ENCODE measurements around the gene DVL3. TPM values are rescaled to one million over a fixed set of nuclear protein-coding genes. Genes with fewer than 3 reads are reported as not detected.
A peak's percentile ranks its signal among the peaks of the same experiment; 100 is the strongest.

The DVL3 gene
- total and polyA plus RNA-seq, 4 donors: 8.6 to 26.3 (median 17.4) TPM

GRCh38 chr3:184185461-184186183, 30.4 kb downstream of the DVL3 start (continued):
- TF ChIP-seq REST (IDR thresholded peaks at IDR 0.05) (peak; percentile 48), JUND (IDR thresholded peaks at IDR 0.05) (peak in 1 of 2 donors; percentile 71), FOXA2 (IDR thresholded peaks at IDR 0.05) (peak; percentile 21), HNF4G (IDR thresholded peaks at IDR 0.05) (no peak)

GRCh38 chr3:184186184-184186901, 31.2 kb downstream of the DVL3 start, which contains the start of gene ABCF3:
Gene ABCF3 (plus strand): TSS chr3:184186199. CDS start chr3:184186208, 9 bp downstream.
- H3K4me3 ChIP-seq (ENCODE audit: low read depth in 1 of 3, low read length in 3 of 3): peak within 1 kb of the TSS; percentile 62 to 99 (median 72)
- no peak for DNase-seq (ENCODE audit: low spot score)
- peaks cover 24 to 64% (median 59%) of the 10 kb centered on the region in 4 donors for H3K36me3 ChIP-seq (ENCODE audit: control insufficient read depth in 4 of 4, insufficient read depth in 3 of 4, low read depth in 1 of 4, low read length in 3 of 4)
- peak within 1 kb of the TSS; percentile 74 to 95 for H3K9ac ChIP-seq (ENCODE audit: low read depth in 1 of 2, low read length in 2 of 2)
- WGBS: under 1% methylated on average over 45 of the region's 45 CpGs
- H3K4me1 ChIP-seq (ENCODE audit: control insufficient read depth in 4 of 4, insufficient read depth in 4 of 4, low read length in 3 of 4): peaks cover 2 to 25% (median 21%) of the 10 kb centered on the region in 4 donors
- H3K9me3 ChIP-seq (ENCODE audit: control insufficient read depth in 4 of 4, low read length in 3 of 4): no peaks in the 10 kb centered on the region
- TF ChIP-seq RAD21 (IDR thresholded peaks at IDR 0.05) (no peak), YY1 (IDR thresholded peaks at IDR 0.05) (peak; percentile 96)
- H3K27me3 ChIP-seq (ENCODE audit: control insufficient read depth in 4 of 4, insufficient read depth in 4 of 4, low read length in 3 of 4): no peaks in the 10 kb centered on the region
- H3K27ac ChIP-seq (ENCODE audit: low read depth in 1 of 2, low read length in 2 of 2): peak within 1 kb of the TSS; percentile 78 to 80

GRCh38 chr3:184186902-184187207, 31.7 kb downstream of the DVL3 start:
- WGBS: 10% methylated on average over 3 of the region's 3 CpGs
- peaks cover 25 to 62% (median 58%) of the 10 kb centered on the region in 4 donors for H3K36me3 ChIP-seq (ENCODE audit: control insufficient read depth in 4 of 4, insufficient read depth in 3 of 4, low read depth in 1 of 4, low read length in 3 of 4)
- no peak for DNase-seq (ENCODE audit: low spot score)
- H3K27ac ChIP-seq (ENCODE audit: low read depth in 1 of 2, low read length in 2 of 2): peak overlapping the region in 1 of 2 donors; percentile 80
- no peak for TF ChIP-seq FOXA1 (IDR thresholded peaks at IDR 0.05)
- TF ChIP-seq ATF3 (IDR thresholded peaks at IDR 0.05): no peak
- TF ChIP-seq CTCF (IDR thresholded peaks at IDR 0.05; ENCODE audit: low read depth, low read length, missing input control): no peak
- TF ChIP-seq NR2F2 (IDR thresholded peaks at IDR 0.05): no peak
- no peak for TF ChIP-seq SP1 (IDR thresholded peaks at IDR 0.05)
- TF ChIP-seq RAD21 (IDR thresholded peaks at IDR 0.05): no peak
- TF ChIP-seq ZBTB33 (IDR thresholded peaks at IDR 0.05): no peak
- no peak for TF ChIP-seq FOXA2 (IDR thresholded peaks at IDR 0.05)
- TF ChIP-seq GABPA (IDR thresholded peaks at IDR 0.05 in 1 of 2, conservative IDR thresholded peaks at IDR 0.05 in 1 of 2): no peak
- TF ChIP-seq REST (IDR thresholded peaks at IDR 0.05): no peak
- no peak for TF ChIP-seq HNF4G (IDR thresholded peaks at IDR 0.05)
- TF ChIP-seq HNF4A (conservative IDR thresholded peaks at IDR 0.05): no peak
- H3K4me1 ChIP-seq (ENCODE audit: control insufficient read depth in 4 of 4, insufficient read depth in 4 of 4, low read length in 3 of 4): peaks cover 2 to 25% (median 21%) of the 10 kb centered on the region in 4 donors
- H3K9me3 ChIP-seq (ENCODE audit: control insufficient read depth in 4 of 4, low read length in 3 of 4): no peaks in the 10 kb centered on the region
- peak overlapping the region; percentile 62 to 99 (median 72) for H3K4me3 ChIP-seq (ENCODE audit: low read depth in 1 of 3, low read length in 3 of 3)
- peak overlapping the region; percentile 36 to 95 for H3K9ac ChIP-seq (ENCODE audit: low read depth in 1 of 2, low read length in 2 of 2)
- H3K27me3 ChIP-seq (ENCODE audit: control insufficient read depth in 4 of 4, insufficient read depth in 4 of 4, low read length in 3 of 4): no peaks in the 10 kb centered on the region
